Colonic mucosa (tissue), 4 donors: ENCODE data around the gene WLS. TPM values are rescaled to one million over a fixed set of nuclear protein-coding genes. Genes with fewer than 3 reads are reported as not detected.

Experiments
- DNase-seq: peaks from one replicate; pipeline ENCODE4 v3.0.0-alpha.2; 2020
- H3K27ac ChIP-seq: fragments of 200-600 bp; one replicate; pipeline ENCODE4 v1.8.0; 2021
- H3K27me3 ChIP-seq: fragments of 200-600 bp; one replicate; pipeline ENCODE4 v1.8.0; 2021
- H3K36me3 ChIP-seq: fragments of 200-600 bp; one replicate; pipeline ENCODE4 v1.8.0; 2021
- H3K4me1 ChIP-seq: fragments of 200-600 bp; one replicate; pipeline ENCODE4 v1.8.0; 2021; ENCODE audit warnings: mild to moderate bottlenecking
- H3K4me3 ChIP-seq: fragments of 200-600 bp; one replicate; pipeline ENCODE4 v1.8.0; 2021
- H3K9ac ChIP-seq, 2 donors: one replicate each; pipeline ENCODE4 v1.7.0; 2013; ENCODE audit warnings: control low read depth in 2 of 2, low read depth in 2 of 2, low read length in 2 of 2
- H3K9me3 ChIP-seq: fragments of 200-600 bp; one replicate; pipeline ENCODE4 v1.8.0; 2021
- CTCF ChIP-seq: fragments of 200-600 bp; IDR thresholded peaks from one replicate; pipeline ENCODE4 v1.8.0; 2022; ENCODE audit warnings: antibody characterized with exemption, mild to moderate bottlenecking
- intact Hi-C: fragments of 100-400 bp; cut with DNase I; formaldehyde crosslinking; loops from one replicate; pipeline ENCODE4 v1.14.1; 2022
- total RNA-seq, 2 donors: library from RNA; stranded (reverse); fragmentation: NEBNext Ultra II Directional in 1 of 2; extraction: Animal tissue kit (Norgen Biotek cat#: 25700) in 1 of 2; gene quantifications; one replicate each; pipeline ENCODE4 v1.2.1, GENCODE V29; 2021
- donor health status: healthy.
- donor health status: DM: no; HTN: no; CAD: no.
- donor health status: DM: no; HTN: no; CAD: no.

Gene WLS
- total RNA-seq, 2 donors from 2014 or later: 88.3 to 116 TPM

- no peak for DNase-seq
- Histone ChIP-seq H3K9ac (no peak overlapping the region), H3K27me3 (no peaks in the 10 kb centered on the region), H3K36me3 (no peaks in the 10 kb centered on the region), H3K27ac (no peak overlapping the region), H3K9me3 (no peaks in the 10 kb centered on the region), H3K4me1 (peaks cover 5% of the 10 kb centered on the region), H3K4me3 (no peak overlapping the region)
- TF ChIP-seq CTCF: no peak
- intact Hi-C loops: loop anchor here (5.0 kb wide), 2 partner anchors 50 to 335 kb away; no protein-coding TSS in a partner anchor
These were observed 124.6 kb downstream of the WLS start for GRCh38 chr1:68107771-68108170.

DNA sequence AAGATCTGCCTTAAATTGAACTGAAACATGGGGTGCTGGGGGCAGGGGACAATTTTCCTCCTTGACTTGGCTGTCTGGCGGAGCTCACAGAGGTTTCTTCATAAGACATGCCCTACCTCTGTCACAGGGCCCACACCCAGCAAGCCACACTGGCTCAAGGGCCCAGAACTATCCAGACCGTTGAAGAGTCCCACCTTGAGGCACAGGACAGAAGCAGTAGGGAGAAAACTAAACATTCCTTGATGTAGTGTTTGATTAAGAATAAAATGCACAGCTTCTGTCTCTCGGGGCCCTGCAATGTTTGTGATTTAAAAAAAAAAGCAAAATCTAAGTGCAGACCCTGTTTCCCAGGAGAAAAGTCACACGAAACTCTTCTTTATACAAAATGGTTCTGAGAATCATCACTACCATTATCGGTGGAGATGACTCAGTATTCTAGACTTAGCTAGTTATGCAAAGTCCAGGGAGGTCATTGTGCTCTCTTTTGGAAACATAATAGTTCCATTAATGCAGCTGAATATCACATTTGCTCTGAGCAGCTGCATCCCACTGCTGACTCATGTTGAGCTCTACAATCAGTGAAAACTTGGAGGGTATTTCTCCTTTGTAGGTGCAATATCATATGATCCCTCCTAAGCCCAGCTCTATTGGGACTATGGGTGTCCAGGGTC, 128.3 kb downstream of the WLS start:
- peaks cover 3% of the 10 kb centered on the region for H3K4me1 ChIP-seq
- no peak for DNase-seq
- no peak overlapping the region for H3K9ac ChIP-seq
- intact Hi-C loops: no loop called here
- H3K9me3 ChIP-seq: no peaks in the 10 kb centered on the region
- no peak overlapping the region for H3K4me3 ChIP-seq
- no peaks in the 10 kb centered on the region for H3K27me3 ChIP-seq
- no peak for TF ChIP-seq CTCF
- no peak overlapping the region for H3K27ac ChIP-seq
- no peaks in the 10 kb centered on the region for H3K36me3 ChIP-seq

- no peak for DNase-seq
- intact Hi-C loops: no loop called here
- H3K4me1 ChIP-seq: peaks cover 3% of the 10 kb centered on the region
- no peaks in the 10 kb centered on the region for H3K36me3 ChIP-seq
- no peaks in the 10 kb centered on the region for H3K9me3 ChIP-seq
- H3K27me3 ChIP-seq: no peaks in the 10 kb centered on the region
- H3K4me3 ChIP-seq: no peak overlapping the region
- no peak for TF ChIP-seq CTCF
- H3K9ac ChIP-seq: no peak overlapping the region
- H3K27ac ChIP-seq: no peak overlapping the region
These were observed 129.2 kb downstream of the WLS start for GRCh38 chr1:68103011-68103545.

GRCh38 chr1:68101829-68102228, 130.5 kb downstream of the WLS start:
- peak overlapping the region; percentile 43 for H3K27ac ChIP-seq
- H3K27me3 ChIP-seq: no peaks in the 10 kb centered on the region
- H3K4me3 ChIP-seq: no peak overlapping the region
- DNase-seq: peak; percentile 61
- H3K9me3 ChIP-seq: no peaks in the 10 kb centered on the region
- H3K9ac ChIP-seq: peak overlapping the region in 1 of 2 donors; percentile 15
- intact Hi-C loops: no loop called here
- H3K36me3 ChIP-seq: no peaks in the 10 kb centered on the region
- no peak for TF ChIP-seq CTCF
- H3K4me1 ChIP-seq: peaks cover 3% of the 10 kb centered on the region

DNA sequence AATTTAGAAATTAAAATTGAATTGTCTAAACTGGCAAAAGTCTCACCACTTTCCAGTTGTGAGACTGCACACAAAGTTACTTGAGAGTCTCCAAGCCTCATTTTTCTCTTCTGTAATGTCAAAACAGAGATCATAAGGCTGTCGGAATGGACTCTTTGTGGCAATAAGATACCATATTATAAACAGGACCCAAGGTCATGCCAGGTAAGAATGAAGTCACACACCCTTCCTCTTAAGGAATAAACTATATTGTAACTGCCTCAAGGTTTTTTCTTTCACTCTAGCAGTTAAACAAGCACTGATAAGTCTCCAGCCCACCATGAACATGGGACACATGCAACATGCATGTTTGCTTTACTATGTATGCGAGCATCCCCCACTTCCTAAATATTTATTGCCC, 131.8 kb downstream of the WLS start:
- intact Hi-C loops: no loop called here

More for the DNA sequence above, 131.8 kb downstream of the WLS start:
- Histone ChIP-seq H3K9ac (peak overlapping the region in 1 of 2 donors; percentile 35), H3K27ac (peak overlapping the region; percentile 43), H3K27me3 (no peaks in the 10 kb centered on the region), H3K4me3 (no peak overlapping the region), H3K4me1 (peaks cover 3% of the 10 kb centered on the region), H3K36me3 (no peaks in the 10 kb centered on the region), H3K9me3 (no peaks in the 10 kb centered on the region)
- no peak for TF ChIP-seq CTCF
- no peak for DNase-seq
